HUES64 (cell line): ENCODE results near the gene MRFAP1L1.

Experiments used
- H3K27ac ChIP-seq: 2 replicates; pipeline ENCODE4 v1.7.0; 2013; ENCODE audit warnings: low read depth, low read length, inconsistent platforms
- H3K27me3 ChIP-seq: 2 replicates; pipeline ENCODE4 v1.6.1; 2013; ENCODE audit warnings: mild to moderate bottlenecking, low read length; ENCODE audit not compliant: insufficient read depth
- H3K36me3 ChIP-seq: 2 replicates; pipeline ENCODE4 v1.6.1; 2013; ENCODE audit warnings: mild to moderate bottlenecking, low read length; ENCODE audit not compliant: insufficient read depth
- H3K4me1 ChIP-seq: 2 replicates; pipeline ENCODE4 v1.6.1; 2013; ENCODE audit warnings: mild to moderate bottlenecking, low read length, moderate library complexity; ENCODE audit not compliant: insufficient read depth
- H3K4me3 ChIP-seq: 2 replicates; pipeline ENCODE4 v1.5.1; 2013; ENCODE audit warnings: mild to moderate bottlenecking, low read length, moderate library complexity
- H3K9ac ChIP-seq: 2 replicates; pipeline ENCODE4 v1.6.1; 2013; ENCODE audit warnings: mild to moderate bottlenecking, low read depth, low read length
- H3K9me3 ChIP-seq: 2 replicates; pipeline ENCODE4 v1.6.1; 2013; ENCODE audit warnings: low read depth, low read length; ENCODE audit not compliant: insufficient read depth
- WGBS: fragments of 150-250, 120-280 bp; methylation state at CpG from one replicate; pipeline ENCODE4 v1.1.7; 2013; ENCODE audit warnings: missing lambda C conversion rate; 5-methylcytosine and 5-hydroxymethylcytosine counted together

Gene MRFAP1L1

GRCh38 chr4:6714954-6715353 is 5.3 kb upstream of the MRFAP1L1 start:
- H3K9ac ChIP-seq: no peak overlapping the region
- WGBS: 80% methylated on average over 1 of the region's 1 CpG

GRCh38 chr4:6710996-6711395 is 1.3 kb upstream of the MRFAP1L1 start:
- H3K4me1 ChIP-seq: peaks cover 17% of the 10 kb centered on the region
- H3K9me3 ChIP-seq: no peaks in the 10 kb centered on the region
- H3K4me3 ChIP-seq: no peak overlapping the region
- WGBS: 97% methylated on average over 2 of the region's 2 CpGs
- H3K36me3 ChIP-seq: peaks cover 10% of the 10 kb centered on the region
- H3K9ac ChIP-seq: no peak overlapping the region
- H3K27me3 ChIP-seq: peaks cover 21% of the 10 kb centered on the region
- no peak overlapping the region for H3K27ac ChIP-seq

More at GRCh38 chr4:6714954-6715353, 5.3 kb upstream of the MRFAP1L1 start:
- Histone ChIP-seq H3K27me3 (peaks cover 21% of the 10 kb centered on the region), H3K27ac (no peak overlapping the region), H3K4me3 (no peak overlapping the region), H3K9me3 (no peaks in the 10 kb centered on the region), H3K36me3 (no peaks in the 10 kb centered on the region), H3K4me1 (peaks cover 8% of the 10 kb centered on the region)

DNA sequence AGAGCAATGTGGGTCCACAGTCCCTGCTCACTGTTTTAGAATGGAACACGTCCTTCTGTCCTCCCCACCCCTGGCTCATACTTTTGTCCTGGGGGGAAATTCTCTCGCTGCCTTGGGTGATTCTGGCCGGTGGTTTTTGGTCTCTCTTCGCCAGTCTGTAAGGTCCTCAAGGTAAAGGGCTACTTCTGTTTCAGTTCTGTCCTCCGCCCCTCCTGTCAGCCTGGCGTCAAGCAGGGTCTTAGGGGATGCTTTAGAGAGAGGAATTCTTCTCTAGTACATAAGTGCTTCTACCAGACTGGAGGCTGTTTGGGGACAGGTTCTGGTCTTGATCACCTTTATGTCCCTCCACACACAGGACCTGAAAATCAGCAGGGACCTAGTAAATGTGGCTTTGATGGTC is 617 bp upstream of the MRFAP1L1 start:
- Histone ChIP-seq H3K27me3 (peaks cover 21% of the 10 kb centered on the region), H3K27ac (no peak overlapping the region), H3K4me3 (peak overlapping the region; percentile 77), H3K4me1 (peaks cover 17% of the 10 kb centered on the region), H3K9me3 (no peaks in the 10 kb centered on the region), H3K9ac (peak overlapping the region; percentile 45; the same call in 1 of the 2 replicates), H3K36me3 (peaks cover 15% of the 10 kb centered on the region)
- 18% methylated on average over 5 of the region's 6 CpGs for WGBS

DNA sequence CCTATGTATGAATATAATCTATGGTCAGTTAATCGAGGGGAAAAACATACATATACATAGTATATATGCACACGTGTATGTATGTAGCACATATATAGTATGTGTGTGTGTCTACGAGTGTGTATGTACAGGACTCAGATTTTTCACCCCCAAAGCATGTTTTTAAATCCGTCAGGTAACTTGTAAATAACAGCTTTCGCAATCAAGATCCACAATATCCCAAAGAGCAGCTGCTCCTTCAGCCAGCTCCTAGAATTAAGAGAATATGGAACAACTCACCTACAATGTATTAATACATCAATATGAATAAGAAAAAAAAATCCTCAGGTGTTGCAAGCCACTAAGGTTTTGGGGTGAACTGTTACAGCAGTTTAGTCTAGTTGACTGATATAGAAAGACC is 3.5 kb downstream of the MRFAP1L1 start:
- no peak overlapping the region for H3K9ac ChIP-seq
- 92% methylated on average over 3 of the region's 5 CpGs for WGBS
- H3K36me3 ChIP-seq: peaks cover 26% of the 10 kb centered on the region

GRCh38 chr4:6705646-6706045 is 4.0 kb downstream of the MRFAP1L1 start:
- Histone ChIP-seq H3K27ac (no peak overlapping the region), H3K27me3 (no peaks in the 10 kb centered on the region), H3K9ac (no peak overlapping the region), H3K9me3 (0 out of 2 replicates have a peak, but pooled peaks cover 8% of the 10 kb centered on the region), H3K36me3 (peaks cover 27% of the 10 kb centered on the region), H3K4me3 (no peak overlapping the region), H3K4me1 (peaks cover 17% of the 10 kb centered on the region)
- 92% methylated on average over 2 of the region's 2 CpGs for WGBS

More for the DNA sequence above, 3.5 kb downstream of the MRFAP1L1 start:
- Histone ChIP-seq H3K4me1 (peaks cover 17% of the 10 kb centered on the region), H3K9me3 (0 out of 2 replicates have a peak, but pooled peaks cover 8% of the 10 kb centered on the region), H3K27ac (no peak overlapping the region), H3K27me3 (no peaks in the 10 kb centered on the region; the same call in 1 of the 2 replicates), H3K4me3 (no peak overlapping the region)

GRCh38 chr4:6703786-6704185 is 5.9 kb downstream of the MRFAP1L1 start:
- whole genome bisulfite sequencing: 88% methylated on average over 3 of the region's 3 CpGs
- Histone ChIP-seq H3K9me3 (0 out of 2 replicates have a peak, but pooled peaks cover 8% of the 10 kb centered on the region), H3K36me3 (peaks cover 33% of the 10 kb centered on the region), H3K4me3 (no peak overlapping the region), H3K27me3 (no peaks in the 10 kb centered on the region), H3K27ac (no peak overlapping the region), H3K4me1 (peaks cover 17% of the 10 kb centered on the region), H3K9ac (no peak overlapping the region)

GRCh38 chr4:6702761-6703160 is 6.9 kb downstream of the MRFAP1L1 start:
- Histone ChIP-seq H3K36me3 (peaks cover 29% of the 10 kb centered on the region), H3K27ac (no peak overlapping the region), H3K9me3 (0 out of 2 replicates have a peak, but pooled peaks cover 8% of the 10 kb centered on the region), H3K4me3 (no peak overlapping the region), H3K9ac (no peak overlapping the region), H3K4me1 (peaks cover 8% of the 10 kb centered on the region), H3K27me3 (no peaks in the 10 kb centered on the region)
- WGBS: 0% methylated on average over 1 of the region's 1 CpG

GRCh38 chr4:6701371-6701770 is 8.3 kb downstream of the MRFAP1L1 start:
- H3K4me1 ChIP-seq: no peaks in the 10 kb centered on the region
- WGBS: 74% methylated on average over 13 of the region's 13 CpGs
- peaks cover 23% of the 10 kb centered on the region for H3K36me3 ChIP-seq
- H3K27ac ChIP-seq: no peak overlapping the region
- H3K27me3 ChIP-seq: no peaks in the 10 kb centered on the region
- H3K9me3 ChIP-seq: 0 out of 2 replicates have a peak, but pooled peaks cover 8% of the 10 kb centered on the region
- H3K4me3 ChIP-seq: no peak overlapping the region
- H3K9ac ChIP-seq: no peak overlapping the region

DNA sequence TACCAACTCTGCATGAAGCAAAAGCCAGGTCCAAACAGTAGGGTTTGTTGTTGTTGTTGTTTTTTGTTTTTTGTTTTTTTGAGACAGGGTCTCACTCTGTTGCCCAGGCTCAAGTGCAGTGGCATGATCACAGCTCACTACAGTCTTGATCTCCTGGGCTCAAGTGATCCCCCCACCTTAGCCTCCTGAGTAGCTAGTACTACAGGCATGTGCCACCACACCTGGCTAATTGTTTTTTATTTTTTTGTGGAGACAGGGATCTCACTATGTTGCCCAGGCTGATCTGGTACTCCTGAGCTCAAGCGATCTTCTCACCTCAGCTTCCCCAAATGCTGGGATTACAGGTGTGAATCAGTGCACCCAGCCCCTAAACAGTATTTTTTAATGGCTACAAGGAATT is 9.8 kb downstream of the MRFAP1L1 start:
- 0 out of 2 replicates have a peak, but pooled peaks cover 8% of the 10 kb centered on the region for H3K9me3 ChIP-seq
- H3K27ac ChIP-seq: no peak overlapping the region
- no peak overlapping the region for H3K4me3 ChIP-seq
- H3K9ac ChIP-seq: no peak overlapping the region
- H3K27me3 ChIP-seq: no peaks in the 10 kb centered on the region
- peaks cover 16% of the 10 kb centered on the region for H3K36me3 ChIP-seq
- H3K4me1 ChIP-seq: no peaks in the 10 kb centered on the region
- WGBS: 100% methylated on average over 1 of the region's 1 CpG

DNA sequence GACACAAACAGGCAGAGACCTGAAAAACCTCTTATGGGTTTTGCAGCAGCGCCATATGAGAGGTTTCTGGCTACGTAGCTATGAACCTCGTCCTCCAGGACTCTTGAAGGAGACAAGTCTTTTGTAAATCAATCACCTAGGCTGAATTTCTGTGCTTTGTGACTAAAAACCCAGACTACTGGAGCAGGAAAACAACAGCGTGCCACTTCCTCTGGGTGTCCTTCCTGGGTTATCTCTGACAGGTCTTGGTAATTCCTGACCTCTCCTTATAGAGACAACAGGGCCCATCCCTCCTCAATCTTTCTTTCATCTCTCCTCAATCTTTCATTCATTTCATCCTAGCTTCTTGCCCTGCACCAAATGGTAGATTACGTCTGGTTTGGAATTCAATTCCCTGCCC is 10.3 kb downstream of the MRFAP1L1 start:
- peaks cover 16% of the 10 kb centered on the region for H3K36me3 ChIP-seq
- no peaks in the 10 kb centered on the region for H3K27me3 ChIP-seq
- no peak overlapping the region for H3K9ac ChIP-seq
- no peaks in the 10 kb centered on the region for H3K4me1 ChIP-seq
- H3K9me3 ChIP-seq: 0 out of 2 replicates have a peak, but pooled peaks cover 8% of the 10 kb centered on the region
- WGBS: 94% methylated on average over 5 of the region's 5 CpGs
- no peak overlapping the region for H3K4me3 ChIP-seq
- H3K27ac ChIP-seq: no peak overlapping the region

DNA sequence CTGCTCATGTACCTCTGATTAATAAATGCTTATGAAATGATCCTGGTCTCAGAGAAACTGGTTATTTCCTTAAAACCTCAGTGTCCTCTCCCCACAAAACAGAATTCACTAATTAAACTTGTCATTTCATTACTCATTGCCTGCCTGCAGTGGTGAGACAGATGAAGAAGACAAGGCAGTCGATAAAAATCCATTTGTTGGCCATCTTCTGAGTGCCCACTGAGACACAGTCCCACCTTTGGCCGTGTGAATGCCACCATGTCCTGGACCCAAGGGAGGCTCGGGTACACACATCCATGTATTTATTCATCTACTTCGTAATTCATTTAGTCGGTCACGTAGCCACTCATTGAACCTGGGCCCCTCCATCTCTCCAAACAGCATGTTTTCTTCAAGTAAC is 12.5 kb downstream of the MRFAP1L1 start:
- Histone ChIP-seq H3K36me3 (peaks cover 7% of the 10 kb centered on the region; the same call in 1 of the 2 replicates), H3K9ac (no peak overlapping the region), H3K9me3 (no peaks in the 10 kb centered on the region), H3K27ac (no peak overlapping the region), H3K4me3 (no peak overlapping the region), H3K27me3 (no peaks in the 10 kb centered on the region), H3K4me1 (no peaks in the 10 kb centered on the region)
- WGBS: 96% methylated on average over 6 of the region's 6 CpGs

GRCh38 chr4:6696611-6697010 is 13.1 kb downstream of the MRFAP1L1 start:
- no peak overlapping the region for H3K27ac ChIP-seq
- no peaks in the 10 kb centered on the region for H3K27me3 ChIP-seq
- WGBS: 92% methylated on average over 8 of the region's 8 CpGs
- no peak overlapping the region for H3K9ac ChIP-seq
- H3K36me3 ChIP-seq: peaks cover 7% of the 10 kb centered on the region; the same call in 1 of the 2 replicates
- no peaks in the 10 kb centered on the region for H3K9me3 ChIP-seq
- H3K4me3 ChIP-seq: no peak overlapping the region
- H3K4me1 ChIP-seq: no peaks in the 10 kb centered on the region
